Hepatic stellate cell (primary cell): ENCODE results near the gene SCTR.
A peak's percentile ranks its signal among the peaks of the same experiment; 100 is the strongest.

Experiments used
- DNase-seq: peaks from one replicate; pipeline ENCODE4 v3.0.0; 2011; ENCODE audit warnings: low spot score

The SCTR gene

DNA sequence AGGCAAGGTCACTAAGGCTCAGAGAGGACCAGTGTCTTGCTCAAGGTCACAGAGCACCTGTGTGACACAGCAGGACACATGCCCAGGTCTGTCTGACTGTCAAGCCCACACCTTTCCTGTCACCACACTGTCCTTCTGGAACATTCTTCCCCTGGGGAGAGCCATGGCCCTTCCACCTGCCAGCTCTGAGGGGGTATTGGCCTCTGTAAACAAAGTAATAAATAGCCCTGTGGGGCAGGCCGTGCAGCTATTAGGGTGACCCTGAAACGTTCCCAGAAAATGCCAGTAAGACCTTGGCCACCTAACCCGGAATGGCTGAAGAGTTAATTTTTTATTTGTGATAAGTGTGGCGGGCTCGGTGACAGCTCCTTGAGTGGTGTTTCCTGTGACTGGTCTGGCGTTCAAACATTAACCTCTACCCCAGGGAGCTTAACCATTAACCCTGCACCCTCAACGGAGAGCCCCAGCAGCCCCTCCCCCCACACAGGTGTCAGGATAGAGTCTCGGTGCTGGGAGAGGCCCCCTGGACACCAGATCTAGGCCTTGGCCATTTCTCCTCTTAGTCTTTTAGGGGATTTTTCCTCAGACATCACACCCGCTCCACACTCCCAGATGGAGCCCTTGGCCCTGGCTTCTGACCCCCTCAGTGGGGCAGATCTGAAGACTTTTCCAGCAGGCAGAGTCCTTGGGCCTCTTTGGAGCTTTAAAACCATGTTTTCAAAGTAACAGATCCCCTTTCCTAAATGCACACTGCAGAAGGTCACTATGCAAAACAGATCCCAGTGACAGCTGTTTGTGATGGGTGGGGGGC, 36.6 kb downstream of the SCTR start:
- DNase-seq, result peak; percentile 1

DNA sequence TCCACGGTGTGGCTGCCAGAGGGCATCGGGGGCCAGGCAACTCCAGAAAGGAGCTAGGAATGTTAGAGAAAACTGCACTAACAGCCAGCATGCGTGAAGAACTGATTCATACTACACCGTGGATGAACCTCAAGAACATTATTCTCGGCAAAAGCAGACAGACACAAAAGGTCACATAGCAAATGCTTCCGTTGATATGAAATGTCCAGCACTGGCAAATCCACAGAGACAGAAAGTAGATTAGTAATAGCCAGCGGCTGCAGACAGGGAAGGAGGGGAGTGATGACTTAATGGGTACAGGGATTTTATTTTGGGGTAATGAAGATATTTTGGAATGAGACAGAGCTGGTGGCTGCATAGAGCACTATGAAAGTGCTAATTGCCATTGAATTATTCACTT, 37.4 kb downstream of the SCTR start:
- DNase-seq, result peak; percentile 28

DNA sequence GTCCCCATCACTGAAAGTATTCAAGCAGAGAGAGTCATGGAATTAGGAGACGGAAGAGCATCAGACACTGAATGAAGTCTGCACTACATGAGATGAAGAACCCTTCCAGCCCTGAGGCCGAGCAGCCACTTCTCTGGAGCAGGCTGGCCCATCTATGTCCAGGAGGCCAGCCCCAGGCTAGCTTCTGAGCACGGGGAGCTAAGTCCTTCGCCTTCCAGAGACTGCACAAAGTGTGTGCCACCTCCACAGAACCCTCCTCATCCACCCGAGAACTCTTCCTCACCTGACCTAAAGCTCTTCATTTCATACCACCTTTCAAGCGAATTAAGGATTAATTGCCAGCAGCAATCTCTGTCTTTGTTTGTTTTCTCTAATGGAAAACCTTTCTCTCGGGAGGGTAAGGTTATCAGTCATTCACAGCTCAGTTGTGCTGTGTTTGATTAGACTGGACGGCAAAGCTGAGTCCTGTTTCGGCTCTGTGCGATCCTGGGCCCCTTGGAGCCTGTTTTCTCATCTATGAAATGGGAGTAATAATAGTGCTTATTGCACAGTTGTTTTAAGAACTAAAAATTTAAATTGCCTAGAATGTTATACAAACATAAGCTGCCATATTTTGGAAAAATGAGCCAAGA, 38.0 kb downstream of the SCTR start:
- peak; percentile 0 for DNase-seq

DNA sequence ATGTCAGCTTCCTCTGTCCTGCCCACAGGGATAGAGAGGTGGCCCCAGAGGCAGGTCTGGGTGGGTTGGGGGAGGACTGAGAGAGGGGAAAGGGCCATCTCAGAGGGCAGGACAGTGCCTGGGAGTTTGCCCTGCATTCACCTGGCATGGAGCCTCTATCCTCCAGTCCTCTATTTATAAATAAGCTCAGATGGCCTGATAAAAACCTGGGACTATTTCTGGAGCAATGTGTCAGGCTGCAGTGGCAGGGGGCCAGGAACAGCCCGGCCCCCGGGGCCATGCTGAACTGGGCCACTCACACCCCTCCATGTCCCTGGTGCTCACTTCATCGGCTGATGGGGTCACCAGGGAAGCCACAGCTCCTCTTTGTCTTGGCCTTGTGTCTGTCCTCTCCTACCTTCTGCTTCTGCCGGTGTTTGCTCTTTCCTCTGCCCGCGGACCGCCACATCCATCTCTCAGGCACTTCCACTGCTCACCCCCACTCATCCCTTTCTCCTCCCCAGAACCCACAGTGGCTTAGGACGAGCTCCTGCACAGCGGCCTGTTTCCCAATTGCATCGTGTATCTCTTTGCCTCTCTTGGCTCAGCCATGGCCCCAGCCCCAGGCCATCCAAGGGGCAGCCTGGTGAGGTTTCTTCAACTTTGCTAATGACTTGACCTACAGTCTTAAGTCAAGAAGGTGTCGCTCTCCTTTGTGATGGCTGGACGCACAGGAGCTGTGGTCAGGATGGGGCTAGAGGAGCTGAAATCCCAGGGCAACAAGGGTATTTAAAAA, 38.8 kb downstream of the SCTR start:
- DNase-seq, result peak; percentile 4

DNA sequence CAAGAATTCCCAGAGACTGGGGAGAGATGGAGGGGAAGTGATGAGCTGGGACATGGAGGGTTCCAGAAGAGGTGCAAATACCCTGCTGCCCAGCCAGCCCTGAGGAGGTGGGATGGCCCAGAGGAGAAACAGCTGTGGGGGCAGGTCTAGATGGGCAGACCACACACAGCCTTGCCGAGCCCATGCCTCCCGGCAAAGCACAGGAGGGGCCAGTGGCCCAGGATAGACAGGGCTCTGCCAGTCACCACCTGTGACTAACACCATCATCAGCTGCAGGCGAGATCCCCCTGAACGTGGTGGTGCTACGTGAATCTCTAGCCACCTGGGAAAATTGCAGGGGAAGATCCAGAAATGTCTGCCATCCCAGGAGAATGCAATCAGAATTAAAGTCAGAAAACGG, 39.4 kb downstream of the SCTR start:
- DNase-seq, result no peak

DNA sequence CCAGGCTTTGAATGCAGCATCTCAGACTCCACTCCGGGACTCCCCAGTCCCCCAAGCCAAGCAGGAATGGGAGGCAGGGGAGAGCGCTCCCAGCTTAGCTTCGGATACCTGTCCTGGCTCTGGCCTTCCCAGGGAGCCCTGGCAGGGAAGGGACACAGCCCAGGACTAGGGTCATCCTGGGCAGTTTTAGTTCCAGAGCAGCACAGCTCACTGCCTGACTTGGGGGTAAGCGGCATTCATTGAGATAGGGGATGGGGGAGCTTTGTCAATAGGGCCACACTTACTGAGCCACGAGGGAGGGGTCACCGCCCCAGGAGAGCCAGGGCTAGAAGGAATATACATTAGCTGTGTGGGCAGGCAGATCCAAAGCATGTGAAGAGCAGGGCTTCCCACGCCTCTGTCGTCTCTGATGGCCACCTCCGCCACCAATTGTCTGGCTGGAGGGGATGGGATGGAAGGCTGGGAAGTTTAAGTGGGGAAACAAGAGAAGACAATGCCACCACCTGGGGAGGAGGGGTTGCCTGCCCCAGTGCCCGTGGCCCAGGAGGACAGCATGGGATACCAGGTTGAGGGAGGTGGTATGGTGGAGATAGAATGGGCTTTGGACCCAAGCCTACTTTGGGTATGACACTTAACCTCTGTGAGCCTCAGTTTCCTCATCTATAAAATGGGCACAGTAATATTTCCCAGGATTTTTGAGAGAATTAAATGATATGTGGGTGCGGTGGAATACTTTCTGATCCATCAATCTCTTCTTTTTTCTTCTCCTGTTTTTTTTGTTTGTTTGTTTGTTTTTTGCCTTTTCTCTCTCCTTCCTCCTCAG, 40.2 kb downstream of the SCTR start:
- no peak for DNase-seq

DNA sequence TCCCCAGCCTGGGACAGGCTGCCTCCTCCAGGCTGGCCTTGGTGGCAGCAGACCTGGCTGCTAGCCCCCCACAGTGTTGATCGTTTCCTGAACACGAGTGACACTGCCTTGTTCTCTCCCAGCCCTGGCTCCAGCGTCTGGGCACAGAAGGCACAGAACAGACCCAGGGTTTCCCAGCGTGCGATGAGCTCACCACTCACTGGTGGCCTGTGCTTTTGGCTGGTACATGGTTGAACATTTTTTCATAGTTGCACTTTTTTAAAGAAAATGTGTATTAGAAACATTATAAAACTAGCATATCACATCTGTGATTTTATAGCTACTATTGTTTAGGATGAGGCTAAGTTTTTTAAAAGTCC, 40.9 kb downstream of the SCTR start:
- DNase-seq, result no peak

DNA sequence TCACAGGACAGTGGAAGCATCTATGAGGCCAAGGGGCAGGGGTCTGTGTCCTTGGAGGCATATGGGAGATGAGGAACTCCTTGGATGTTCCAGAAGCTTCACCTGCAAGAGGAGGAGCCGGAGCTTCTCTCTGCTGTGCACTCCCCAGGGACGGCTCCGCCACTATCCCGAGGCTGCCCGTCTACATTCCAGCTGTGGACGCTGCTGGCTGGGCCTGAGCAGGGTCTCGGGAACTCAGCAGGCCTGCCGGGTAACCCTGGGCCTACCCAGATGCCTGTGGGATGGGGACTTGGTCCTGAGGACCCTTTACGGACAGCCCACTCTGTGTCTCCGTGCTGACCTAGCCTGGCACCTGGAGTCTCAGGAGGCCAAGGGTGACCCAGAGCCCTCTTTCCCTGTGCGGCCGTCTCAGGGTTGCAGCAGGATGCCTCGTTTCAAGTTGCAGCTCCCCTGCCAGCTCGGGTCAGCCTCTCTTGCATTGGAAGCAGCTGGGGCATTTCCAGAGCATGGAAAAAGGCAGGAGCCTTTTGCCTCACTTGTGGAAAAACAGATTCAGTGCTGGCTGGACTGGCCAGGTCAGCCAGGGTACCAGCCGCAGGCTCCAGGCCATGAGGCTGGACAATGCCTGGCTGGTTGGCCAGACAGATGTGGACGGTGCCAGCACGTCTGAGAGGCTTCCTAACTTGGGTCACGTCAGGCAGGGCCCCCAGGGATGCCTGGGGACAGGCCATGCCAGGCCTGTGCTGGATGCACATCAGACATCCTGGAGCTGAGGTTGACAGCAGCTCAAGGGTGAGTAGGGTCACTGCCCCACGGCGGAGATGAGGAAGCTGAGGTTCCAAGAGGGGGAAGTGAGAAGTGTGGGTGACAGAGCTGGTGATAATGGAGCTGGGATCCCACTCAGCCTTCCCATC, 41.5 kb downstream of the SCTR start:
- no peak for DNase-seq

DNA sequence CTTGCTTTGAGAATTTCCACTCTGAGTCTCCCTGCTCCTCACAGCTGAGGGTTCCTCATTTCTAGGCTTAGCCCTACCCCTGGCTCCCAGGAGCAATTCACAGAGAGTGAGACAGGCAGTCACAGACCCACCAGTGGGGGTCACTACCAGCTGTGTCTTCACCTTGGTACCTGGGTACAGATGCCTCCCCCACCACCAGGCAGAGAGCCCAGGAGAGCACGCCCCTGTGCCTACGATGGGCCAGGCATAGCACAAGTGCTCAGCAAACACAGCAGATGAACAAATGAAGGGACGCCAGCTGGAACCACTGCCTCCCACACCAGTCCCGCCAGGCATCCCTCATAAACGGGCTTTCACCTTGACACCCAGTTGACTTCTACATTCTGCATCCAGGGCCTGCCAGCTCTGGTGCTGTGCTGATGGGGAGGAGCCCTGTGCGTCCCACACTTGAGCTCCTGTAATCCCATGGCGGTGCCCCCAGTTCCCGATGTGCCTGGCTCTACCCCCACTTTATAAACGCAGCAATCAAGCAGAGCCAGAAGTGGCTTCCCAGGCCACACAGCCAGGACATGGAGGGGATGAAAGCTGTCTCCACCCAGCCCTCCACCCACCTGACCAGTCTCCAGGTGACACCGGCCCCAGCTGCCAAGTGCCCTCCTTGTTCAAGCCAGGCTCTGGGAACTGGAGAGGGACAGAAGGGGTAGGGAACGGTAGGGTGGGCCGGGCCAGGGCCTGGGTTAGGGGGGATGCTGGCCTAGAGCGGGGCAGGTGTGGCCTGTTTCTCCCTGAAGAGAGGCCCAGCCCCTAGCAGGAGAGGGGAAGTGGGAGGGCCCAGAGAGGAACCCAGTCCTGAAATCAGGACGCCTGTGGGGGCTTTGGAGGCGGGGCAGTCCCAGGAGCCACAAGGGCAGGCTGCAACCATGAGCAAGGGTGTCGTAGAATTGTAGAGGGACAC, 42.5 kb downstream of the SCTR start:
- no peak for DNase-seq

DNA sequence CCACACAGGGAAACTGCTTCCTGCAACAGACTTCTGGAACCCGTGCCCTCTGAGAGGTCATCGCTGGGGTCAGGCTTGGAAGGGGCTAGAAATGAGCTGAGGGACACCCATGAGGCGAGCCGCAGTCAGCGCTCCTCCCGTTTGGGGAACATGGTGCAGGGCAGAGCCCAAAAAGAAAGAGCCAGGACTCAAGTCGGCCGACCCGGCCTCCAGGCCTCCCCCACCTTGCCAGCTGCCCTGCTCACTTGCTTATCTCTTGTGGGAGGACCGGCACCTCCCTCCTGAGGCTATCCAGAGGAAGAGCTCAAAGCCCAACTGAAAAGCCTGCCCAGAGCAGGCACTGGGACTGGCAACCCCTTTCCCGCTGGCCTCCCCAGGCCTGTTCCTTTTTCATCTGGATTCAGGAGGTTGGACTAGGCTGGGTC, 43.6 kb downstream of the SCTR start:
- DNase-seq, result no peak

DNA sequence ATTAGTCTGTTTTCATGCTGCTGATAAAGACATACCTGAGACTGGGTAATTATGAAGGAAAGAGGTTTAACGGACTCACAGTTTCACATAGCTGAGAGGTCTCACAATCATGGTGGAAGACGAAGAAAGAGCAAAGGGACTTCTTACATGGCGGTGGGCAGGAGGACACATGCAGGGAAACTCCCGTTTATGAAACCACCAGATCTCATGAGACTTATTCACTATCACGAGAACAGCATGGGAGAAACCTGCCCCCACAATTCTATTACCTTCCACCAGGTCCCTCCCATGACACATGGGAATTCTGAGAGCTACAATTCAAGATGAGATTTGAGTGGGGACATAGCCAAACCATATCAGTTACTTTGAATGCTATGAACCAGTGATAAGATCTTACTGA, 44.1 kb downstream of the SCTR start:
- DNase-seq, result no peak

DNA sequence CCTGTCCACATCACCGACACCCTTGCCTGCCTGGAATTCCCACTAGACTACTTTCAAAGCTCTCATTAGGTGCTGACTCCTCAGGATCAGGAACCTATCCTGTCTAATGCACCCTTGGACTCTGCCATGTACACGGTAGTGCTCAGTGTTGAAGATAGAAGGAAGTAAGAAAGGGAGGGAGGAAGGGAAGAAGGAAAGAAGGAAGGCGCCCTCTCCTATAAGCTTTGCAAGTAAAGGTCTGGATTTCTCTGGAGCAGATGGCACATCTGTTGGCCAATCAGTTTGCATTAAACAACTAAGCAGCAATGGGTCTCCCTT, 45.3 kb downstream of the SCTR start:
- no peak for DNase-seq

DNA sequence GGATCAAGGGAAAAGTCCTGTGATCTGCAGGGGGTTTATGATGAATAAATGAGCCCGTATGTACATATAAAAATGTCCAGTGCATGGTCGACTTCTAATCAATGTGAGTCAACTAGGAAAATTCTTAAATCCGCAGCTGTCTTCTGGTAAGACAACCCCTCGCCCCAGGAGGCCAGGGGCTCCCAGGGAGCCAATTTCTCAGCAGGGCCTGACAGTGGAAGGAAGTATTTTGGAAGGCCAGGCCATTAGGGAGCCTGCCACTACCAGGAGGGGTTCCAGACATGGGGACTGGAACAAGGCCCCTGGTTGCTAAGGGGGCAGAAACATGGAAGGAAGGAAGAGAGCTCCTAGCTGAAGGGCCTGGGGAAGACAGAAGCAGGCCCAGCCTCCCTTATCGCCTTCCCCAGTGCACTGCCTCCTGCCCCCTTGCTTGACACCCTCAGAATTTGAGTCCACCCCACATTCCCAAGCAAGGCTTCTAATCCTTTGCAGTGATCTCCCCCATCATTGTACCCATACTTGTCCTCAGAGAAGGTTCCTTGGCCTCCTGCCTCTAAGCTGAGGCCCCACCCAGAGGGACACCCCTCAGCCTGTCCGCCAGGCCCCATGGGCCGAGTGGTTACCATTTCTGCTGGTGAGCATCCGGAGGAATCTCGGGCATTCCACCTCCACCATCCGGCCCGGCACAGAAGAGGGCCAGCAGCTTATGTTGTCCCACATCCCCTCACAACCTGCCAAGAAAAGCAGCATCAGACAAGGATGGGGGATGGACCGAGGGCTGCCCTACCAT, 45.9 kb downstream of the SCTR start:
- DNase-seq, result no peak

DNA sequence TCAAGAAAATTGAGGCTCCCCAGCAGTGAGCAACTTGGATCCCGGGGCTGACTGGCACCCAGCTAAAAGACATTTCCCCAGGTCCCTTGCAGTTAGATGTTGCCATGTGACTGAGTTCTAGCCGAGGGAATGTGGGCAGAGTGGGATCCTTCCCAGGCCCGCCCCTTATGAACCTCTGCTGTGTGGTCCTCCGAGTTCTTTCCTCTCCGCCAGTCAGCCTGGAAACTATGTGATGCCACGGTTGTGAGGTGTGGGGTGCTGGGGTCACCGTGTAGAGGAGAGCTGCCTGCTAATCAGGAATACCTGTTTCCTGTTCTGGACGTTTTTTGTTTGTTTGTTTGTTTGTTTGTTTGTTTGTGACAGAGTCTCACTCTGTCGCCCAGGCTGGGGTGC, 47.2 kb downstream of the SCTR start:
- no peak for DNase-seq

DNA sequence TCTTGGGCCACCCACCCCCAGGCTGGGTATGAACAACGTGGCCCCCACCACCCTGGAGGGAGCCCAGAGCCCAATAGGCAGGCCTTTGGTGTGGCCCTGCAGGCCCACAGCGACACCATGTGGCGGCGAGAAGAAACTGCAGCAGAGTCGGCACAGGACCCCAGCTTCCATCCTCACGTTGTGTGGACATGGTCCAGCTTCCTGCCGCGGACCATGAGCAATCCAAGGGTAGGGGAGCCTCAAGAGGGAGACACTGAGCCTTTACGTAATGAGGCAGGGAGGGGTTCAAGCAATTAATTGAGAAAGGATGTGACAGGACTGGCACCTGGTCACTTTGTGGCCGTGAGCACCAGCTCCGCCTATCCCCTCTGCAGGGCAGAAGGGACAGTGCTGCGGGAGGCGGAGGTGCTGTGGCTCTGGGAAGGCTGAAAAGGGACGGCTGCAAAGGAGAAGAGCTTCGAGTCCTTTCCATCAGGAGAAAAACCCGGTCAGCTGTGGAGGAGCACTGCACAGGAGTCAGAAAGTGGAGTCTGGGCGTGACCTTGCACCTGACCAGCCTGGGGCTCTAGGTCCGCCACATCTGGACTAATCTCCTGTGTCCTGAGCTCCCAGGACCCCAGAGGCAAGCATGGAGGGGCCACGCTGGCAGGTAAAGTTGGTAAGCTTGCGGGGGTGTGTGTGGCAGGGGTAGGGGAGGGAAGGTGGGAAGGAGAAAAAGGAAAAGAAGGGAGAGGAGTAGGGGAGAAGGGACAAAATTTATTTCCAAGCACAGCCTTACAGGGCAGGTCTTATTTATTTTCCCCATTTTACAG, 47.8 kb downstream of the SCTR start:
- DNase-seq, result peak; percentile 72

DNA sequence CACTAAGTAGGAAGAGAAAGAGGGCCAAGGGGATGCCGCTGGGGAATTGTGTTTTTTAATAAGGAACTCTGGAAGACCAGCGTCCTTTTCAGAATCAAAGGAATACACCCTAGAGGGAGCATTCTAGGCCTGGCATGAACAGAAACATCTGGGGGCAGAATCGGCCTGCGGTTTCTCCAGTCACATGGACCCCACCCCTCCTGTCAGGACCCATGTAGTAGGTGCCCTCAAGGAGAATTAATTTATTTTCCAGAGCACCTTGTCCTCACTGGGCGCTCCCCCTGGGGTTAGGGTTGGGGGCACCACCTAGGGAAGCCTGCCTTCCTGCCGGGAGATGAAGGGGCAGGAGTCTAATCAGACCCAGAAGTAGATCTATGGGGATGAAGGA, 48.4 kb downstream of the SCTR start:
- DNase-seq, result no peak

DNA sequence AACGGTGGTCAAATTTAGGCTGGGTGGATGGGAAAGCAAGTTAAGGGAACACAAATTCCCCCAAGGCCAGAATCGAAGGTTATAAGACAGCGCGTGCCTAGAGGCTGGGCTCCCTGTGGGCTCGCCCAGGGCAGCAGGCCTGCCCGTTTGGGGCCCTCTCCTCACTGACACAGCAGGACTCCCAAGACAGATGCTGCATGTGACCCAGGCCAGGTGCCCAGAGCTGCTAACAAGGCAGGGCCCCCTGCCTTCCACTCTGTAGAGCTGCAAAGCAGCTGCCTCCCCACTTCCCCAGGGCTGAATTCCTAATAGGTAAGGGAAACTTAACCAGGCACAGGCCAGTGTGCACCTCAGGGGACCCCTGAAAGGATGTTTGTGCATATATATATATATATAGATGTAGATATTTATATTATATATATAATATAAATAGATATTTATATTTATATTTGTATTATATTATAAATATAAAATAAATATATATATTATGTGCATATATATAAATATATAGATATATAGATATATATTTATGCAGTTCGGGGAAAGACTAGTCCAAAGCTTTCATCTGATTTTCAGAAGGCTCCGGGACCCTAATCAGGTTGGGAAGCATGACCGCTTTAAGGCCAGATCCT, 48.9 kb downstream of the SCTR start:
- DNase-seq, result no peak
